SH-SY5Y (cell line): ENCODE measurements around the gene SPHKAP.

Source experiments
- GATA2 ChIP-seq: IDR thresholded peaks from 2 replicates; pipeline ENCODE4 v1.6.1; 2011; ENCODE audit warnings: mild to moderate bottlenecking, low read depth, low read length
- GATA3 ChIP-seq: IDR thresholded peaks from 2 replicates; pipeline ENCODE4 v1.6.1; 2011; ENCODE audit warnings: low read depth, mild to moderate bottlenecking, low read length, moderate library complexity

GRCh38 chr2:228104215-228104614 lies 77.3 kb downstream of the SPHKAP start:
- TF ChIP-seq GATA3, result no peak
- no peak for TF ChIP-seq GATA2
